Dedifferentiated amniotic fluid mesenchymal stem cell (primary cell): ENCODE data around the gene POLE.
A peak's percentile ranks its signal among the peaks of the same experiment; 100 is the strongest.

ENCODE experiments used
- DNase-seq: peaks from one replicate; pipeline ENCODE4 v3.0.0-alpha.2; 2016; ENCODE audit errors: extremely low spot score

The POLE gene

GRCh38 chr12:132687211-132688164, at the start of gene POLE, which contains the start of gene PXMP2:
Gene POLE, minus strand, starts transcription at chr12:132687342. Its CDS starts 27 bp downstream, at chr12:132687315.
Gene PXMP2, plus strand, starts transcription at chr12:132687587. Its CDS starts 84 bp downstream, at chr12:132687671.
- peak; percentile 89 for DNase-seq

GRCh38 chr12:132736913-132737312, 49.8 kb upstream of the POLE start:
- DNase-seq = no peak

GRCh38 chr12:132736378-132736777, 49.2 kb upstream of the POLE start:
- DNase-seq = no peak

GRCh38 chr12:132735496-132735895, 48.4 kb upstream of the POLE start:
- DNase-seq = no peak

- DNase-seq = no peak
Measured at GRCh38 chr12:132734206-132734605, 47.1 kb upstream of the POLE start.

- DNase-seq = no peak
Measured at GRCh38 chr12:132731574-132731973, 44.4 kb upstream of the POLE start.

GRCh38 chr12:132730353-132730752, 43.2 kb upstream of the POLE start:
- no peak for DNase-seq

- no peak for DNase-seq
Measured at GRCh38 chr12:132729541-132730320, 42.6 kb upstream of the POLE start.

GRCh38 chr12:132728502-132728901, 41.4 kb upstream of the POLE start:
- no peak for DNase-seq

GRCh38 chr12:132727091-132727794, 40.1 kb upstream of the POLE start:
- DNase-seq = no peak

GRCh38 chr12:132726386-132726785, 39.2 kb upstream of the POLE start:
- DNase-seq = no peak

GRCh38 chr12:132724506-132725241, 37.5 kb upstream of the POLE start:
- DNase-seq = no peak

- DNase-seq = no peak
Measured at GRCh38 chr12:132723764-132724140, 36.6 kb upstream of the POLE start.

- DNase-seq = no peak
Measured at GRCh38 chr12:132723015-132723763, 36.0 kb upstream of the POLE start.

GRCh38 chr12:132720606-132721345, 33.6 kb upstream of the POLE start:
- DNase-seq = no peak

GRCh38 chr12:132719954-132720324, 32.8 kb upstream of the POLE start:
- no peak for DNase-seq

GRCh38 chr12:132719141-132719953, 32.2 kb upstream of the POLE start:
- DNase-seq = no peak

- DNase-seq = no peak
Measured at GRCh38 chr12:132718644-132719043, 31.5 kb upstream of the POLE start.
